NCI-H2171 treated with DMSO at 0.1 percent for 48 hours (cell line): ENCODE results near the gene ARF1.

ENCODE experiments used
- DNase-seq: peaks from one replicate; lab custom pipeline; 2025; lab: John Stamatoyannopoulos, UW

Gene ARF1

GRCh38 chr1:228122921-228123441 is 40.5 kb downstream of the ARF1 start:
- DNase-seq = no peak

DNA sequence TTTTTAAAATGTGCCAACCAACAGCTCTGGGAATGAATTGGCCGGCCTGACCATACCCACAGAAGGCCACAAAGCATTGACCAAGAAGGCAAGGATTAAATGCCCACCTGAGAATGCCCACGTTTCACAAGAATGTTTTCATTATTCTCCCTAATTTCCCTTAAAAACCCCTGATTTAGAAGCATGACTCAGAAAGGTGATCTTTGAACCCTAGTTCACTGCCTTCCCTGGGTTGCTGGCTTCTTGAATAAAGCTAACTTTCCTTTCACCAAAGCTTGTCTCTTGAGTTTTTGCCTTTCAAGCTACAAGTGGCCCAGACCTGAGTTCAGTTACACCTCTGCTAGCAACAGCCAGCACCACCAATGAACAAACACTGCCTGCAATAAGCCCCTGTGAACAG is 41.0 kb downstream of the ARF1 start:
- DNase-seq = no peak

GRCh38 chr1:228125185-228125584 is 42.7 kb downstream of the ARF1 start:
- no peak for DNase-seq

DNA sequence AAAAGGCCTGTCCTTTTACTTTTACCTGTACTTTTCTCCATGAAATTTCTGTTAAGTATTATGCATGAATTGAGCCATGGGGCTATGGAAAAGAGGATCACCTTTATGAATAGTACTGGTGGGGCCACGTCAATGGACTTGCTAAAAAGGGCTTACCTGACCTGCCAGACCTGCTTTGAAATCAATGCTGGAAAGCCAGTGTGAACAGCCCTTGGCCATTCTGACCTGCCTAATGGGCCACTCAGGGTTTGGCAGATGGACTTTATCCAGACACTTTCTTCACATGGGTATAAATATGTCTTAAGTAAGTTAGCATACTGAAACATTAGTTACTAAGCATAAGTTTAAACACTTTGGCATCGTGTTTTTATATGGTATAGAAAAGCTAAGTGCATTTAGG is 49.3 kb downstream of the ARF1 start:
- DNase-seq = no peak

DNA sequence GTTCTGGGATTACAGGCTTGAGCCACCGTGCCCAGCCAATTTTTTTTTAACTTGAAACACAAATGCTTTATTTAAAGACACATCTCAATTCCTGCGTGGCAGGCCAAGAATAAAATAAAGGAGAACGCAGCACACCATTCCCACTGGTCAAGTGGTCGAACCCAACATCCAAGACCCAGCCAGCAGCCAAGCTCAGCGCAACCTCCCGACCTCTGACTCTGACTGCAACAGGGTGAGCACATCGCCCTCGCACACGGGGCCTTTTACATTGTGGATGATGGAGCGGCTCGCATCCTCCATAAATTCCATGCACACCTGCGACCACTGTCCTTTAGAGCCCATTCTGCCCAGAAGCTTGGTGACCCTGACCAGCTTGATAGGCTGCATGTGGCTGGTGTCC is 52.1 kb downstream of the ARF1 start:
- DNase-seq = no peak

GRCh38 chr1:228136901-228137300 is 54.4 kb downstream of the ARF1 start:
- DNase-seq = no peak

- DNase-seq = no peak
These were observed 57.0 kb downstream of the ARF1 start for GRCh38 chr1:228139406-228139930.

GRCh38 chr1:228139931-228140723 is 57.6 kb downstream of the ARF1 start, which contains the start of gene GUK1:
Gene GUK1, plus strand, starts transcription at chr1:228140279. Its CDS starts 24 bp downstream, at chr1:228140303.
- peak; percentile 99 for DNase-seq

DNA sequence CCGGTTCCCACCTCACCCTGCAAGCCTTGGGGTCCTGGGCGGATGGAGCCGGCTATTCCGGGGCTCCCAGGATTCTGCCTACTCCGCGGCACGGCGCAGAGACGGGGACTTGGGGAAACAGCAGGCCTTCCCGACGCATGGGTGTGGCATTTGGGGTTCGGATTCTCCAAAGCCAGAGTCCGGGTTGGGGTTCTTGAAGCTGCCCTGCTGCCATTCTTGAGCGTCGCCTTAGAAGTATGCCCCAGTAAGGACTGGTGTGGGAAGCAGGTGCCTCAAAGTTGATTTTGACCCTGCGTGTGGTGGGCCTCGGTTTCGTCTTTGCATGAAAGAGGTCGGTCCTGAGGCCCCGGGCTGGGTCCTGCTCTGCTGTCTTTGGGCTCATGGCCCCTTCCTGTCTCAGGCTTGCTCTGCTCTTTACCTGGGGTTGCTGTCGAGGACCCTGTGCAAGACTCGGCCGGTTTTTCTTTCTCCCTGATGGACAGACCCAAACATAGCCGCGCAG is 58.3 kb downstream of the ARF1 start:
- no peak for DNase-seq

GRCh38 chr1:228141226-228142044 is 58.9 kb downstream of the ARF1 start:
- no peak for DNase-seq

DNA sequence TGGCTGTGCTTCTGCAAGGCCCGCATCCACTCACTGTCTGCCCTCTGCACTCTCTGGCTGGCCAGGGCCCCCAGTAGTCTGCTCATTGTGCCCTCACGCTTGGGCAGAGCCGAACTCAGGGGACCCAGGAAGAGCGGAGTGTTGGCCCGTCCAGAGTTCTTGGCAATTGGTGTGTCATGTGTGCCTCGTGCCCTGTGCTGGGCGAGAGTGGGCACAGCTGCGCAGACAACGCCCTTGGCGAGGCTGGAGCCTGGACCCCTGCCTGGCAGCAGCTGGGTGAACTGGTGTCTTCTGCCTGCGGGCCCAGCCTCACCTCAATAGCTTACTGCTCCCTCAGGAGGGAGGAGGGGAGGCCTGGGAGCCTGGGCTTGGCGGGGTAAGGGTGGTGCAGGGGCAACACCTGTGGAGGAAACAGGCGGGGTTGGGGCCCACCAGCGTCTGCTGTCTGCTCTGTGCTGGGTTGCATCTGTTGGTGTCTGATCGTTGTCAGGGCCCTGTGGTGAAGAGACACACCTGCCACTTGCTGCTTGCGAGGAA is 59.7 kb downstream of the ARF1 start:
- DNase-seq = peak; percentile 45

DNA sequence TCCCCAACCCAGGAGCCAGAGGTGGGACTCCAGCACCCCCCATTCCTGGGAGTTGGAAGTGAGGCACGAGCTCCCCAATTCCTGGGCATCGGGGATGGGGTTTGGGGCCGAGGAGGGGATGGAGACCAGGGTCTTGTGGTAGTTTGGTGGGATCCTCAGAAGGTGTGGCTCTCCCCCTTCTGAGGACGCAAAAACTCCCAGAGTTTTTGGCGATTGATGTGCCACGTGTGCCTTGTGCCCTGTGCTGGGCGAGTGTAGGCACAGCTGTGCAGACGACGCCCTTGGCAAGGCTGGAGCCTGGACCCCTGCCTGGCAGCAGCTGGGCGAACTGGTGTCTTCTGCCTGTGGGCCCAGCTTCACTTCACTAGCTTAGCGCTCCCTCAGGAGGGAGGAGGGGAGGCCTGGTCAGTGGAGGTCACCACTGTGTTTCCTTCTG is 60.2 kb downstream of the ARF1 start:
- no peak for DNase-seq

DNA sequence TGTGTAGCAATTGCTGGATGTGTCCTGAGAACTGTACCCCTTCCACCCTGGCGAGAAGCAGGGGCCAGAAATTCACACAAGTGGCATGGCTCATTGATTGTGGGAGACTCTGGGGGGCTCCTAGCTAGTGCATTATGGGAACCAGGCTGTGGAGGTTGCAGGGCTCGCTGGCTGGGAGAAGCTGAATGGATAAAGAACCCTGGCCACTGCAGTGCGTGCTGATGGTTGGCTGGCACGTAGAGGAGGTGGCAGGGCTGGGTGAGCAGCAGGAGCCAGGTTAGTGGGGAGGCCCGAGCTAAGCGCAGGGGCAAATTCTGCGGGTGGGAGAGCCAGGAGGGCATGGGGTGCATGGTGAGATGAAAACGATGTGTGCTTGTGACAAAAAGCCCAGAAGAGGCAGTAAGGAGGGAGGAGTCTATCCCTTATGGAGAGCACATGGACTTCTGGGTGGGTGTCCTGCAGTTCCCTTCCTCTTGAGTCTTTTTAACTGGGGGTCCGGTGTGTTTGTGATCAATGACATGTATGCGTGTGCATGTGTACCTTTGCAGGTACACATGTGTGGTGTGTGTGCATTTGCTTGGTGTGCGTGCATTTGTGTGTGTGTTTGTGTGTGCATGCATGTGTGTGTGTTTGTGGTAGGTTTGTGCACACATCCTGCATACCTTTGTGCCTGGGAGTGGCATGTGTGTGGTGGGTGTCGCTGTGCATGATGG is 61.1 kb downstream of the ARF1 start:
- DNase-seq = no peak

GRCh38 chr1:228144193-228144992 is 61.9 kb downstream of the ARF1 start:
- DNase-seq = no peak

- DNase-seq = no peak
These were observed 62.5 kb downstream of the ARF1 start for GRCh38 chr1:228144993-228145343.

- no peak for DNase-seq
These were observed 63.2 kb downstream of the ARF1 start for GRCh38 chr1:228145463-228146416.

DNA sequence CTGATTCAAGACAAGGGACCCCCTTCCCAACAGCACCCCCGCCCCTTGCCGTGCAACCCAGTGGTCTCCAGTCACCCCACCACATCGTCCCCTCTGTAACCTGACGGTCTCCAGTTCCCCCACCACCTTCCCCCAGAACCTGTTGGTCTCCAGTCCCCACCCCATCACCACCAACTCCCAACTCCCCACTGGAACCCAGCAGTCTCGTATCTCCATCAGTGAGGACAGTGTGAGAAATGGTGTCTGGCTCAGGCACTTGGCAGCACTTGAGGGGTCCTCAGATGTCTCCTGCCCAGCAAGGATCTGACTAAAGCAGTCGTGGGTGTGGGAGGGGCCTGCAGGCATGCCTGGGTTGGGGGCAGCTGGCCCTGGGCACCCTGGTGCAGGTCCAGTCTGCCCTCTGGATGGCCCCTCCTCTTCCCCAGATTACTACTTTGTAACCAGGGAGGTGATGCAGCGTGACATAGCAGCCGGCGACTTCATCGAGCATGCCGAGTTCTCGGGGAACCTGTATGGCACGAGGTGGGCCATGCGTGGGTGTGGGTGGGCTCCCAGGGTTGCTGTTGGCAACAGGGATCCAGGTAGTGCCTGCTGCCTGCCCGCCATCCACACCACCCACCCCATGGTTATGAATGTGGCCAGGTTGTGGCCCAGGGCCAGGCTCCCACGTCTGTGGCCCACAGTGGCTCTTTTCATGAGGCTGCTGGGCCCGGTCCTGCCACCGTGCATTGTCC is 64.1 kb downstream of the ARF1 start:
- no peak for DNase-seq

- DNase-seq = no peak
These were observed 64.7 kb downstream of the ARF1 start for GRCh38 chr1:228147151-228147693.

DNA sequence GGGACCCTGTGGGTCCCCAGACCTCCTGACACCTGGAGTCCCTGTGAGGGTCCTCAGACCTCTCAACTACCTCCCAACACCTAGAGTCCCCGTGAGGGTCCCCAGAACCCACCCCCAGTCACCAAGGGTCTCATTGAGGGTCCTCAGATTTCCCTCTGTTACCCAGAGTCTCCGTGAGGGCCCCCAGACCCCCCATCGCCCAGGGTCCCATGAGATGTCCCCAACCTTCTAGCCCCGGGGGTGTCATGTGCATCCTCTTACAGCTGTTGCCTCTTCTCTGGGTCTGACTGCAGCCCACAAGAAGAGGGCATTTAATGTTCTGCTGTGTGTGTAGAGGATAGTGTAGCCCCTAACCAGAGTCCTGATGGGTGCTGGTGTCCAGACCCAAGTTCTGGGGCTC is 65.3 kb downstream of the ARF1 start:
- DNase-seq = no peak
